GM12878 (cell line): Measurements from ENCODE around the gene CIAO2B. TPM values are rescaled to one million over a fixed set of nuclear protein-coding genes. Genes with fewer than 3 reads are reported as not detected.

ENCODE experiments used
- ATF7 ChIP-seq: fragments of 450-650 bp; IDR thresholded peaks from 2 replicates; pipeline ENCODE4 v1.6.1; 2016; ENCODE audit warnings: low read depth, mild to moderate bottlenecking
- CEBPB ChIP-seq, 2 experiments: fragments of 150-350 bp in 1 of 2; IDR thresholded peaks; 2 replicates each; pipeline ENCODE4 v1.6.1; 2012 to 2014; ENCODE audit warnings: low read depth in 2 of 2, low read length in 2 of 2, borderline replicate concordance in 1 of 2, inconsistent platforms in 1 of 2
- CREB1 ChIP-seq: IDR thresholded peaks from 2 replicates; pipeline ENCODE4 v1.6.1; 2012; ENCODE audit warnings: low read depth, mild to moderate bottlenecking, inconsistent platforms
- ESRRA ChIP-seq: IDR thresholded peaks from 2 replicates; pipeline ENCODE4 v1.6.1; 2012; ENCODE audit warnings: mild to moderate bottlenecking, low read length, improper control_type of control experiment
- ETV6 ChIP-seq, 2 experiments: fragments of 450-650 bp in 1 of 2; IDR thresholded peaks in 1 of 2; conservative IDR thresholded peaks in 1 of 2; 2 replicates each; pipeline ENCODE4 v1.6.1; 2014; ENCODE audit warnings: antibody characterized with exemption in 1 of 2, borderline replicate concordance in 1 of 2, low read depth in 1 of 2, mild to moderate bottlenecking in 1 of 2, moderate library complexity in 1 of 2
- JUNB ChIP-seq: IDR thresholded peaks from 2 replicates; pipeline ENCODE4 v1.6.1; 2016; ENCODE audit warnings: antibody characterized with exemption, mild to moderate bottlenecking
- MAX ChIP-seq: IDR thresholded peaks from 2 replicates; pipeline ENCODE4 v1.6.1; 2012; ENCODE audit warnings: low read depth, low read length, improper control_type of control experiment
- MTA2 ChIP-seq: fragments of 450-650 bp; IDR thresholded peaks from 2 replicates; pipeline ENCODE4 v1.6.1; 2016; ENCODE audit warnings: low read depth, mild to moderate bottlenecking, moderate library complexity
- MTA3 ChIP-seq: IDR thresholded peaks from 2 replicates; pipeline ENCODE4 v1.6.1; 2012; ENCODE audit warnings: low read length, inconsistent platforms, borderline replicate concordance
- NFXL1 ChIP-seq: fragments of 450-650 bp; IDR thresholded peaks from 2 replicates; pipeline ENCODE4 v1.6.1; 2017; ENCODE audit warnings: antibody characterized with exemption, mild to moderate bottlenecking, borderline replicate concordance
- NFYB ChIP-seq: IDR thresholded peaks from 2 replicates; pipeline ENCODE4 v1.6.1; 2011; ENCODE audit warnings: low read depth, mild to moderate bottlenecking, low read length, improper control_type of control experiment, moderate library complexity; ENCODE audit not compliant: insufficient read depth
- NR2C2 ChIP-seq: IDR thresholded peaks from 2 replicates; pipeline ENCODE4 v1.6.1; 2011; ENCODE audit warnings: borderline replicate concordance, low read depth; ENCODE audit not compliant: control insufficient read depth, insufficient read length
- POLR2A ChIP-seq: IDR thresholded peaks from 2 replicates; pipeline ENCODE4 v1.6.1; 2011; ENCODE audit warnings: low read depth, mild to moderate bottlenecking, low read length
- RB1 ChIP-seq: fragments of 450-650 bp; formaldehyde crosslinking; IDR thresholded peaks from 2 replicates; pipeline ENCODE4 v1.6.1; 2017; ENCODE audit warnings: mild to moderate bottlenecking, borderline replicate concordance
- RELA ChIP-seq: fragments of 450-650 bp; IDR thresholded peaks from 2 replicates; pipeline ENCODE4 v1.8.0; 2014; ENCODE audit warnings: borderline replicate concordance; ENCODE audit not compliant: partially characterized antibody
- SIX5 ChIP-seq: IDR thresholded peaks from 2 replicates; pipeline ENCODE4 v1.6.1; 2011; ENCODE audit warnings: mild to moderate bottlenecking, low read depth, low read length, moderate library complexity; ENCODE audit not compliant: severe bottlenecking
- SMARCA5 ChIP-seq: fragments of 450-650 bp; IDR thresholded peaks from 2 replicates; pipeline ENCODE4 v1.6.1; 2017; ENCODE audit warnings: mild to moderate bottlenecking
- SMC3 ChIP-seq: IDR thresholded peaks from 2 replicates; pipeline ENCODE4 v1.6.1; 2011; ENCODE audit warnings: low read length, improper control_type of control experiment, borderline replicate concordance
- SUPT20H ChIP-seq: IDR thresholded peaks from 2 replicates; pipeline ENCODE4 v1.6.1; 2011; ENCODE audit warnings: low read depth, mild to moderate bottlenecking, low read length, moderate library complexity, borderline replicate concordance; ENCODE audit not compliant: control insufficient read depth
- WRNIP1 ChIP-seq: IDR thresholded peaks from 2 replicates; pipeline ENCODE4 v1.6.1; 2011; ENCODE audit warnings: low read depth, low read length, improper control_type of control experiment, borderline replicate concordance
- ZSCAN29 ChIP-seq: fragments of 450-650 bp; IDR thresholded peaks from 2 replicates; pipeline ENCODE4 v1.6.1; 2017; ENCODE audit warnings: mild to moderate bottlenecking, moderate library complexity
- polyA plus RNA-seq, 11 experiments: library from polyadenylated mRNA; depleted of rRNA in 4 of 11; unstranded in 6 of 11; stranded (reverse) in 5 of 11; fragments of >200 nt; fragmentation: Nextera tagmentation in 4 of 11; fragmentation: Illumina TruSeq in 1 of 11; extraction: Ambion mirVana in 4 of 11; extraction: Trizol in 1 of 11; gene quantifications; 1 replicate in 1 of 11; 2 replicates in 10 of 11; pipeline versions ENCODE4 v1.2.1 to v1.2.3, GENCODE V29; 2011 to 2016; ENCODE audit warnings: inconsistent platforms in 2 of 11, missing spikeins in 2 of 11, low read depth in 1 of 11
- total RNA-seq, 4 experiments: library from RNA; depleted of rRNA in 3 of 4; stranded (reverse); fragments of >200 nt in 3 of 4; fragmentation: Illumina TruSeq in 1 of 4; extraction: Trizol in 1 of 4; gene quantifications; 2 replicates each; pipeline versions ENCODE4 v1.2.1 to v1.2.3, GENCODE V29; 2013 to 2021
- TF ChIP-seq, protein P1 (sequence below): IDR thresholded peaks from 2 replicates; pipeline ENCODE4 v1.6.1; 2012; ENCODE audit warnings: mild to moderate bottlenecking, low read depth, low read length
- TF ChIP-seq, protein P2 (sequence below): fragments of 450-650 bp; IDR thresholded peaks from 2 replicates; pipeline ENCODE4 v1.6.1; 2017; ENCODE audit warnings: borderline replicate concordance
- TF ChIP-seq, protein P3 (sequence below): fragments of 450-650 bp; formaldehyde crosslinking; IDR thresholded peaks from 2 replicates; pipeline ENCODE4 v1.4.0; 2020; ENCODE audit warnings: mild to moderate bottlenecking, moderate library complexity

The CIAO2B gene
- total and polyA plus RNA-seq, 10 of the 15 experiments (the other 5 are each of a cell fraction or from before 2014, with no cell fraction given) = 76.4 to 241 (median 138) TPM

GRCh38 chr16:66950437-66950836 lies 16.2 kb upstream of the CIAO2B start (continued):
- TF ChIP-seq, protein P1, sequence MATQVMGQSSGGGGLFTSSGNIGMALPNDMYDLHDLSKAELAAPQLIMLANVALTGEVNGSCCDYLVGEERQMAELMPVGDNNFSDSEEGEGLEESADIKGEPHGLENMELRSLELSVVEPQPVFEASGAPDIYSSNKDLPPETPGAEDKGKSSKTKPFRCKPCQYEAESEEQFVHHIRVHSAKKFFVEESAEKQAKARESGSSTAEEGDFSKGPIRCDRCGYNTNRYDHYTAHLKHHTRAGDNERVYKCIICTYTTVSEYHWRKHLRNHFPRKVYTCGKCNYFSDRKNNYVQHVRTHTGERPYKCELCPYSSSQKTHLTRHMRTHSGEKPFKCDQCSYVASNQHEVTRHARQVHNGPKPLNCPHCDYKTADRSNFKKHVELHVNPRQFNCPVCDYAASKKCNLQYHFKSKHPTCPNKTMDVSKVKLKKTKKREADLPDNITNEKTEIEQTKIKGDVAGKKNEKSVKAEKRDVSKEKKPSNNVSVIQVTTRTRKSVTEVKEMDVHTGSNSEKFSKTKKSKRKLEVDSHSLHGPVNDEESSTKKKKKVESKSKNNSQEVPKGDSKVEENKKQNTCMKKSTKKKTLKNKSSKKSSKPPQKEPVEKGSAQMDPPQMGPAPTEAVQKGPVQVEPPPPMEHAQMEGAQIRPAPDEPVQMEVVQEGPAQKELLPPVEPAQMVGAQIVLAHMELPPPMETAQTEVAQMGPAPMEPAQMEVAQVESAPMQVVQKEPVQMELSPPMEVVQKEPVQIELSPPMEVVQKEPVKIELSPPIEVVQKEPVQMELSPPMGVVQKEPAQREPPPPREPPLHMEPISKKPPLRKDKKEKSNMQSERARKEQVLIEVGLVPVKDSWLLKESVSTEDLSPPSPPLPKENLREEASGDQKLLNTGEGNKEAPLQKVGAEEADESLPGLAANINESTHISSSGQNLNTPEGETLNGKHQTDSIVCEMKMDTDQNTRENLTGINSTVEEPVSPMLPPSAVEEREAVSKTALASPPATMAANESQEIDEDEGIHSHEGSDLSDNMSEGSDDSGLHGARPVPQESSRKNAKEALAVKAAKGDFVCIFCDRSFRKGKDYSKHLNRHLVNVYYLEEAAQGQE = no peak
- no peak for TF ChIP-seq POLR2A
- no peak for TF ChIP-seq SMC3
- peak; percentile 47; the same call in 1 of the 2 replicates for TF ChIP-seq ATF7
- TF ChIP-seq, protein P2, sequence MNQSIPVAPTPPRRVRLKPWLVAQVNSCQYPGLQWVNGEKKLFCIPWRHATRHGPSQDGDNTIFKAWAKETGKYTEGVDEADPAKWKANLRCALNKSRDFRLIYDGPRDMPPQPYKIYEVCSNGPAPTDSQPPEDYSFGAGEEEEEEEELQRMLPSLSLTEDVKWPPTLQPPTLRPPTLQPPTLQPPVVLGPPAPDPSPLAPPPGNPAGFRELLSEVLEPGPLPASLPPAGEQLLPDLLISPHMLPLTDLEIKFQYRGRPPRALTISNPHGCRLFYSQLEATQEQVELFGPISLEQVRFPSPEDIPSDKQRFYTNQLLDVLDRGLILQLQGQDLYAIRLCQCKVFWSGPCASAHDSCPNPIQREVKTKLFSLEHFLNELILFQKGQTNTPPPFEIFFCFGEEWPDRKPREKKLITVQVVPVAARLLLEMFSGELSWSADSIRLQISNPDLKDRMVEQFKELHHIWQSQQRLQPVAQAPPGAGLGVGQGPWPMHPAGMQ = no peak
- no peak for TF ChIP-seq MTA3
- no peak; the same call in 1 of the 2 replicates for TF ChIP-seq NFXL1
- no peak for TF ChIP-seq ZSCAN29
- no peak for TF ChIP-seq NFYB
- TF ChIP-seq CREB1 = no peak
- TF ChIP-seq WRNIP1 = no peak
- no peak for TF ChIP-seq MAX
- peak; percentile 78 for TF ChIP-seq JUNB
- TF ChIP-seq NR2C2 = no peak
- no peak for TF ChIP-seq SUPT20H
- TF ChIP-seq ETV6 (conservative IDR thresholded peaks at IDR 0.05 in 1 of 2, IDR thresholded peaks at IDR 0.05 in 1 of 2; ENCODE audit: borderline replicate concordance in 1 of 2, low read depth in 1 of 2) = no peak
- TF ChIP-seq ESRRA = no peak
- peak; percentile 87 for TF ChIP-seq SMARCA5
- no peak for TF ChIP-seq SIX5
- TF ChIP-seq MTA2 = no peak
- peak in 1 of 2 experiments; percentile 43; a peak in 1 of 4 replicates for TF ChIP-seq CEBPB (IDR thresholded peaks at IDR 0.05; ENCODE audit: borderline replicate concordance in 1 of 2, low read depth in 2 of 2, low read length in 2 of 2)
- no peak for TF ChIP-seq RB1
- TF ChIP-seq RELA = no peak
- TF ChIP-seq, protein P3, sequence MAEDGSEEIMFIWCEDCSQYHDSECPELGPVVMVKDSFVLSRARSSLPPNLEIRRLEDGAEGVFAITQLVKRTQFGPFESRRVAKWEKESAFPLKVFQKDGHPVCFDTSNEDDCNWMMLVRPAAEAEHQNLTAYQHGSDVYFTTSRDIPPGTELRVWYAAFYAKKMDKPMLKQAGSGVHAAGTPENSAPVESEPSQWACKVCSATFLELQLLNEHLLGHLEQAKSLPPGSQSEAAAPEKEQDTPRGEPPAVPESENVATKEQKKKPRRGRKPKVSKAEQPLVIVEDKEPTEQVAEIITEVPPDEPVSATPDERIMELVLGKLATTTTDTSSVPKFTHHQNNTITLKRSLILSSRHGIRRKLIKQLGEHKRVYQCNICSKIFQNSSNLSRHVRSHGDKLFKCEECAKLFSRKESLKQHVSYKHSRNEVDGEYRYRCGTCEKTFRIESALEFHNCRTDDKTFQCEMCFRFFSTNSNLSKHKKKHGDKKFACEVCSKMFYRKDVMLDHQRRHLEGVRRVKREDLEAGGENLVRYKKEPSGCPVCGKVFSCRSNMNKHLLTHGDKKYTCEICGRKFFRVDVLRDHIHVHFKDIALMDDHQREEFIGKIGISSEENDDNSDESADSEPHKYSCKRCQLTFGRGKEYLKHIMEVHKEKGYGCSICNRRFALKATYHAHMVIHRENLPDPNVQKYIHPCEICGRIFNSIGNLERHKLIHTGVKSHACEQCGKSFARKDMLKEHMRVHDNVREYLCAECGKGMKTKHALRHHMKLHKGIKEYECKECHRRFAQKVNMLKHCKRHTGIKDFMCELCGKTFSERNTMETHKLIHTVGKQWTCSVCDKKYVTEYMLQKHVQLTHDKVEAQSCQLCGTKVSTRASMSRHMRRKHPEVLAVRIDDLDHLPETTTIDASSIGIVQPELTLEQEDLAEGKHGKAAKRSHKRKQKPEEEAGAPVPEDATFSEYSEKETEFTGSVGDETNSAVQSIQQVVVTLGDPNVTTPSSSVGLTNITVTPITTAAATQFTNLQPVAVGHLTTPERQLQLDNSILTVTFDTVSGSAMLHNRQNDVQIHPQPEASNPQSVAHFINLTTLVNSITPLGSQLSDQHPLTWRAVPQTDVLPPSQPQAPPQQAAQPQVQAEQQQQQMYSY = no peak
